HepG2 (cell line): Measurements from ENCODE around the gene FAT1. TPM values are rescaled to one million over a fixed set of nuclear protein-coding genes. Genes with fewer than 3 reads are reported as not detected.
A peak's percentile ranks its signal among the peaks of the same experiment; 100 is the strongest.

ENCODE experiments used
- ATAD3A ChIP-seq: sonication (generic); formaldehyde crosslinking; IDR thresholded peaks from 2 replicates; pipeline ENCODE4 v1.4.0; 2020; ENCODE audit warnings: missing genetic modification reagents
- BHLHE40 ChIP-seq: IDR thresholded peaks from 2 replicates; pipeline ENCODE4 v1.6.1; 2011; ENCODE audit warnings: low read length, improper control_type of control experiment
- DPF2 ChIP-seq: sonication (generic); formaldehyde crosslinking; IDR thresholded peaks from 2 replicates; pipeline ENCODE4 v1.4.0; 2020; ENCODE audit warnings: mild to moderate bottlenecking, low read depth, missing genetic modification reagents, borderline replicate concordance
- FIP1L1 ChIP-seq: fragments of 200-400 bp; formaldehyde crosslinking; IDR thresholded peaks from 2 replicates; pipeline ENCODE4 v1.6.1; 2018; ENCODE audit warnings: low read depth, mild to moderate bottlenecking, low read length, moderate library complexity, borderline replicate concordance; ENCODE audit not compliant: insufficient read depth
- MZF1 ChIP-seq: sonication (generic); formaldehyde crosslinking; IDR thresholded peaks from 2 replicates; pipeline ENCODE4 v1.8.1; 2023; ENCODE audit warnings: mild to moderate bottlenecking, missing genetic modification reagents, borderline replicate concordance
- PHF21A ChIP-seq: sonication (generic); formaldehyde crosslinking; IDR thresholded peaks from 2 replicates; pipeline ENCODE4 v1.5.0; 2020; ENCODE audit warnings: mild to moderate bottlenecking, missing genetic modification reagents
- TERF1 ChIP-seq: sonication (generic); formaldehyde crosslinking; IDR thresholded peaks from 2 replicates; pipeline ENCODE4 v1.8.0; 2022; ENCODE audit warnings: mild to moderate bottlenecking, missing genetic modification reagents, moderate library complexity
- ZC3H13 ChIP-seq: sonication (generic); formaldehyde crosslinking; IDR thresholded peaks from 2 replicates; pipeline ENCODE4 v1.8.1; 2023; ENCODE audit warnings: mild to moderate bottlenecking, missing genetic modification reagents, moderate library complexity
- ZHX1 ChIP-seq: sonication (generic); formaldehyde crosslinking; IDR thresholded peaks from 2 replicates; pipeline ENCODE4 v1.8.1; 2022; ENCODE audit warnings: low read depth, mild to moderate bottlenecking, missing genetic modification reagents
- ZKSCAN1 ChIP-seq: fragments of 150-350 bp; IDR thresholded peaks from 2 replicates; pipeline ENCODE4 v1.6.1; 2014; ENCODE audit warnings: low read length
- ZNF331 ChIP-seq: sonication (generic); formaldehyde crosslinking; IDR thresholded peaks from 2 replicates; pipeline ENCODE4 v1.4.0; 2020; ENCODE audit warnings: missing genetic modification reagents
- ZNF782 ChIP-seq: sonication (generic); formaldehyde crosslinking; IDR thresholded peaks from 2 replicates; pipeline ENCODE4 v1.4.0; 2020; ENCODE audit warnings: missing genetic modification reagents, mild to moderate bottlenecking, borderline replicate concordance
- ZNF841 ChIP-seq: sonication (generic); formaldehyde crosslinking; IDR thresholded peaks from 2 replicates; pipeline ENCODE4 v1.8.1; 2023; ENCODE audit warnings: missing genetic modification reagents, borderline replicate concordance
- polyA plus RNA-seq, 8 experiments: library from polyadenylated mRNA; depleted of rRNA in 3 of 8; stranded (reverse) in 7 of 8; unstranded in 1 of 8; fragments of >200 nt; fragmentation: Illumina TruSeq in 4 of 8; extraction: Trizol in 4 of 8; gene quantifications; 2 replicates each; pipeline versions ENCODE4 v1.2.1 to v1.2.3, GENCODE V29; 2011 to 2016; ENCODE audit warnings: low read depth in 4 of 8, missing spikeins in 1 of 8, mixed read lengths in 1 of 8; ENCODE audit not compliant: insufficient read depth in 1 of 8
- total RNA-seq, 5 experiments: library from RNA; depleted of rRNA; stranded (reverse); fragments of >200 nt; fragmentation: Illumina TruSeq; extraction: Trizol; gene quantifications; 2 replicates each; pipeline ENCODE4 v1.2.3, GENCODE V29; 2016; ENCODE audit warnings: low read depth in 1 of 5
- TF ChIP-seq, protein P1 (sequence below): sonication (generic); formaldehyde crosslinking; IDR thresholded peaks from 2 replicates; pipeline ENCODE4 v1.9.0; 2021; ENCODE audit warnings: missing genetic modification reagents, mild to moderate bottlenecking, borderline replicate concordance
- TF ChIP-seq, protein P2 (sequence below), 2 experiments: IDR thresholded peaks; 2 replicates each; pipeline ENCODE4 v1.6.1; 2011 to 2012; ENCODE audit warnings: low read length in 2 of 2, borderline replicate concordance in 1 of 2, low read depth in 1 of 2, mild to moderate bottlenecking in 1 of 2, moderate library complexity in 1 of 2
- TF ChIP-seq, protein P3 (sequence below): sonication (generic); formaldehyde crosslinking; IDR thresholded peaks from 2 replicates; pipeline ENCODE4 v1.4.0; 2020; ENCODE audit warnings: missing genetic modification reagents

FAT1 gene
- total and polyA plus RNA-seq, 2 of the 13 experiments (the other 11 are each of a cell fraction or from before 2014, with no cell fraction given): 185 to 216 TPM

- TF ChIP-seq DPF2 (CRISPR knock-in tag) (peak; percentile 56; the same call in 1 of the 2 replicates), MZF1 (CRISPR knock-in tag) (no peak), ZNF331 (CRISPR knock-in tag) (peak; percentile 96), BHLHE40 (no peak), PHF21A (peak; percentile 96), FIP1L1 (no peak), ZC3H13 (0 out of 2 replicates have a peak, but pooled peaks have one; percentile 48), ZHX1 (CRISPR knock-in tag) (peak; percentile 75; the same call in 1 of the 2 replicates), ATAD3A (CRISPR knock-in tag) (no peak), TERF1 (CRISPR knock-in tag) (no peak), ZKSCAN1 (no peak), ZNF841 (CRISPR knock-in tag) (no peak), ZNF782 (CRISPR knock-in tag) (no peak)
- TF ChIP-seq, protein P1, sequence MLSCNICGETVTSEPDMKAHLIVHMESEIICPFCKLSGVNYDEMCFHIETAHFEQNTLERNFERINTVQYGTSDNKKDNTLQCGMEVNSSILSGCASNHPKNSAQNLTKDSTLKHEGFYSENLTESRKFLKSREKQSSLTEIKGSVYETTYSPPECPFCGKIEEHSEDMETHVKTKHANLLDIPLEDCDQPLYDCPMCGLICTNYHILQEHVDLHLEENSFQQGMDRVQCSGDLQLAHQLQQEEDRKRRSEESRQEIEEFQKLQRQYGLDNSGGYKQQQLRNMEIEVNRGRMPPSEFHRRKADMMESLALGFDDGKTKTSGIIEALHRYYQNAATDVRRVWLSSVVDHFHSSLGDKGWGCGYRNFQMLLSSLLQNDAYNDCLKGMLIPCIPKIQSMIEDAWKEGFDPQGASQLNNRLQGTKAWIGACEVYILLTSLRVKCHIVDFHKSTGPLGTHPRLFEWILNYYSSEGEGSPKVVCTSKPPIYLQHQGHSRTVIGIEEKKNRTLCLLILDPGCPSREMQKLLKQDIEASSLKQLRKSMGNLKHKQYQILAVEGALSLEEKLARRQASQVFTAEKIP (CRISPR knock-in tag): no peak
- TF ChIP-seq, protein P2, sequence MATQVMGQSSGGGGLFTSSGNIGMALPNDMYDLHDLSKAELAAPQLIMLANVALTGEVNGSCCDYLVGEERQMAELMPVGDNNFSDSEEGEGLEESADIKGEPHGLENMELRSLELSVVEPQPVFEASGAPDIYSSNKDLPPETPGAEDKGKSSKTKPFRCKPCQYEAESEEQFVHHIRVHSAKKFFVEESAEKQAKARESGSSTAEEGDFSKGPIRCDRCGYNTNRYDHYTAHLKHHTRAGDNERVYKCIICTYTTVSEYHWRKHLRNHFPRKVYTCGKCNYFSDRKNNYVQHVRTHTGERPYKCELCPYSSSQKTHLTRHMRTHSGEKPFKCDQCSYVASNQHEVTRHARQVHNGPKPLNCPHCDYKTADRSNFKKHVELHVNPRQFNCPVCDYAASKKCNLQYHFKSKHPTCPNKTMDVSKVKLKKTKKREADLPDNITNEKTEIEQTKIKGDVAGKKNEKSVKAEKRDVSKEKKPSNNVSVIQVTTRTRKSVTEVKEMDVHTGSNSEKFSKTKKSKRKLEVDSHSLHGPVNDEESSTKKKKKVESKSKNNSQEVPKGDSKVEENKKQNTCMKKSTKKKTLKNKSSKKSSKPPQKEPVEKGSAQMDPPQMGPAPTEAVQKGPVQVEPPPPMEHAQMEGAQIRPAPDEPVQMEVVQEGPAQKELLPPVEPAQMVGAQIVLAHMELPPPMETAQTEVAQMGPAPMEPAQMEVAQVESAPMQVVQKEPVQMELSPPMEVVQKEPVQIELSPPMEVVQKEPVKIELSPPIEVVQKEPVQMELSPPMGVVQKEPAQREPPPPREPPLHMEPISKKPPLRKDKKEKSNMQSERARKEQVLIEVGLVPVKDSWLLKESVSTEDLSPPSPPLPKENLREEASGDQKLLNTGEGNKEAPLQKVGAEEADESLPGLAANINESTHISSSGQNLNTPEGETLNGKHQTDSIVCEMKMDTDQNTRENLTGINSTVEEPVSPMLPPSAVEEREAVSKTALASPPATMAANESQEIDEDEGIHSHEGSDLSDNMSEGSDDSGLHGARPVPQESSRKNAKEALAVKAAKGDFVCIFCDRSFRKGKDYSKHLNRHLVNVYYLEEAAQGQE (IDR thresholded peaks at IDR 0.05; ENCODE audit: borderline replicate concordance in 1 of 2, low read depth in 1 of 2, low read length in 2 of 2): peak in 1 of 2 experiments; percentile 63; a peak in 1 of 4 replicates
- TF ChIP-seq, protein P3, sequence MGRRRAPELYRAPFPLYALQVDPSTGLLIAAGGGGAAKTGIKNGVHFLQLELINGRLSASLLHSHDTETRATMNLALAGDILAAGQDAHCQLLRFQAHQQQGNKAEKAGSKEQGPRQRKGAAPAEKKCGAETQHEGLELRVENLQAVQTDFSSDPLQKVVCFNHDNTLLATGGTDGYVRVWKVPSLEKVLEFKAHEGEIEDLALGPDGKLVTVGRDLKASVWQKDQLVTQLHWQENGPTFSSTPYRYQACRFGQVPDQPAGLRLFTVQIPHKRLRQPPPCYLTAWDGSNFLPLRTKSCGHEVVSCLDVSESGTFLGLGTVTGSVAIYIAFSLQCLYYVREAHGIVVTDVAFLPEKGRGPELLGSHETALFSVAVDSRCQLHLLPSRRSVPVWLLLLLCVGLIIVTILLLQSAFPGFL (CRISPR knock-in tag): no peak
These were observed 32.2 kb upstream of the FAT1 start (continued) for GRCh38 chr4:186755550-186756519.
